ENCODE measurements around the gene ARVCF.

GRCh38 chr22:20010307-20011122 lies 6.1 kb downstream of the ARVCF start:
- TF ChIP-seq POLR2A (IDR thresholded peaks at IDR 0.05; ENCODE audit: low read depth, low read length) (no peak), TAF1 (IDR thresholded peaks at IDR 0.05; ENCODE audit: low read depth, low read length) (no peak), POU2F2 (IDR thresholded peaks at IDR 0.05; ENCODE audit: low read depth, low read length) (no peak), POLR2AphosphoS5 (IDR thresholded peaks at IDR 0.05; ENCODE audit: low read depth, low read length) (no peak), PAX5 (IDR thresholded peaks at IDR 0.05; ENCODE audit: insufficient read depth, low read length, severe bottlenecking) (no peak)
